ENCODE results near the gene EEF1AKMT2. TPM values are rescaled to one million over a fixed set of nuclear protein-coding genes. Genes with fewer than 3 reads are reported as not detected.
"Not testable (repeated sequence)": the region's sequence is repeated elsewhere in the genome, so short reads cannot be mapped to it uniquely, and the experiment has no call there.

EEF1AKMT2 gene
- total RNA-seq, 2 donors from 2014 or later = 2.6 to 14.3 TPM

DNA sequence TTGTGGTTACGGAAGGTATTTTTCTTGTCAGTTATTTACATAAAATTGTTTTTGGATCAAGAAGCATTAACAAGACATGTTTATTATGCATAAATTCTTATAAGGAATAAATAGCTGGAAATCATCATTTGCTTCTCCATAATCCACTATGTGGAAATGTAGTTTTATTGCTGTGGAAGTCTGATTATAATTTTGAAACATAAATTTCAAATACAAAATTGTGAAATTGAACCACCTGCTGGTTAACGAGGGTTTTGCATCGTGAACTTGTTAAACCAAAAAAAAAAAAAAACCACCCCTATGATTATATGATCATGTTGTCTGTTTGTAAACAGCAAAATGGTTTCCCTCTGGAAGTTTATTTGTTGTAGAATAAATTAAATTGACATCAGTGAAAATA, 35.8 kb upstream of the EEF1AKMT2 start:
- 47 to 51% methylated on average over 3 of the region's 3 CpGs for WGBS, 2 donors
- H3K4me3 ChIP-seq = no peak overlapping the region
- H3K27ac ChIP-seq = no peak overlapping the region
- no peaks in the 10 kb centered on the region for H3K27me3 ChIP-seq
- intact Hi-C loops (cut with DNase I) = loop anchor here (10.0 kb wide), 1 partner anchor 303 kb away; no protein-coding TSS in a partner anchor
- no peaks in the 10 kb centered on the region for H3K4me1 ChIP-seq
- H3K9me3 ChIP-seq = no peaks in the 10 kb centered on the region
- no peak for DNase-seq
- TF ChIP-seq POLR2A (IDR thresholded peaks at IDR 0.05) = no peak
- TF ChIP-seq, protein P1, sequence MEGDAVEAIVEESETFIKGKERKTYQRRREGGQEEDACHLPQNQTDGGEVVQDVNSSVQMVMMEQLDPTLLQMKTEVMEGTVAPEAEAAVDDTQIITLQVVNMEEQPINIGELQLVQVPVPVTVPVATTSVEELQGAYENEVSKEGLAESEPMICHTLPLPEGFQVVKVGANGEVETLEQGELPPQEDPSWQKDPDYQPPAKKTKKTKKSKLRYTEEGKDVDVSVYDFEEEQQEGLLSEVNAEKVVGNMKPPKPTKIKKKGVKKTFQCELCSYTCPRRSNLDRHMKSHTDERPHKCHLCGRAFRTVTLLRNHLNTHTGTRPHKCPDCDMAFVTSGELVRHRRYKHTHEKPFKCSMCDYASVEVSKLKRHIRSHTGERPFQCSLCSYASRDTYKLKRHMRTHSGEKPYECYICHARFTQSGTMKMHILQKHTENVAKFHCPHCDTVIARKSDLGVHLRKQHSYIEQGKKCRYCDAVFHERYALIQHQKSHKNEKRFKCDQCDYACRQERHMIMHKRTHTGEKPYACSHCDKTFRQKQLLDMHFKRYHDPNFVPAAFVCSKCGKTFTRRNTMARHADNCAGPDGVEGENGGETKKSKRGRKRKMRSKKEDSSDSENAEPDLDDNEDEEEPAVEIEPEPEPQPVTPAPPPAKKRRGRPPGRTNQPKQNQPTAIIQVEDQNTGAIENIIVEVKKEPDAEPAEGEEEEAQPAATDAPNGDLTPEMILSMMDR (IDR thresholded peaks at IDR 0.05) = peak; percentile 10 to 64 (median 41)
- peaks cover 11 to 24% of the 10 kb centered on the region in 2 donors for H3K36me3 ChIP-seq (replicated peaks in 1 of 2; ENCODE audit: insufficient read depth in 1 of 2, low read depth in 2 of 2)
- ATAC-seq = no peak

DNA sequence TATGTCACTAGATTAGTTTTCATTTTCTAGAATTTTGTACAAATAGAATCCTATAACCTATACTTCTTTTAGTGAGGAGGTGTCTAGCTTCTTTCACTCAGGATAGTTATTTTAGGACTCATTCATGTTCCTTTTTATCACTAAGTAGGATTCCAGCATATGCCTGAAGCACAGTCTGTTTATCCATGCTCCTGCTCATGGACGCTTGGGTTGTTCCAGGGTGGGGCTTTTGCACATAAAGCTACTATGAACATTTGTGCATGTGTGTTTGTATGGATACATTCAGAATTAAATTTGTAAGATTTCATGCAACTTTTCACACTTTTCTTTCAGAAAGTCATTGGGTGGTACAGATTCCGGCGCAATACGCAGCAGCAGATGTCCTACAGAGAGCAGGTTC, 34.6 kb upstream of the EEF1AKMT2 start:
- Histone ChIP-seq H3K9me3 (no peaks in the 10 kb centered on the region), H3K27ac (no peak overlapping the region), H3K27me3 (no peaks in the 10 kb centered on the region), H3K36me3 (replicated peaks in 1 of 2; ENCODE audit: insufficient read depth in 1 of 2, low read depth in 2 of 2) (peaks cover 11 to 20% of the 10 kb centered on the region in 2 donors), H3K4me1 (no peaks in the 10 kb centered on the region), H3K4me3 (no peak overlapping the region)
- no peak for ATAC-seq
- WGBS, 2 donors = 93 to 96% methylated on average over 4 of the region's 4 CpGs
- intact Hi-C loops (cut with DNase I) = loop anchor here (10.0 kb wide), 1 partner anchor 301 kb away; no protein-coding TSS in a partner anchor
- DNase-seq = no peak
- TF ChIP-seq POLR2A (IDR thresholded peaks at IDR 0.05) = no peak
- TF ChIP-seq, protein P1 (IDR thresholded peaks at IDR 0.05) = no peak

DNA sequence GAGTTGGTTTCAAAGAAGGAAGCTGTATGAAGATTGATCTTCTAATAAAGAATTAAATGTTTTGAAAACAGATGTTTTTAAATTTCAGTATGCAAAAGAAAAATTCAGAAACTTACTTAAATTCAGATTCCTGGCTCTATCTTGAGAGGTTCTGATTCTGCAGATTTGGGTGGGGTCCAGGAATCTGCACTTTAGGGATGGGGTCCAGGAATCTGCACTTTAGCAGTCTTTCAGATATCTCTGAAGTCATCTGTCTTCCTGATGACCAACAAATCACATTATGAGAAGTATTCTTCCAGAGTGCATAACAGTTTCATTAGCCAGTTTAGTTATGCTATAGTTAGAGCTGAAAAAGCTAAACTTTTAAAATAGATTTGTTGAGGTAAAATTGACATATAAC, 34.0 kb upstream of the EEF1AKMT2 start:
- DNase-seq (no peak), ATAC-seq (no peak)
- Histone ChIP-seq H3K9me3 (no peaks in the 10 kb centered on the region), H3K4me3 (no peak overlapping the region), H3K36me3 (replicated peaks in 1 of 2; ENCODE audit: insufficient read depth in 1 of 2, low read depth in 2 of 2) (peaks cover 11 to 16% of the 10 kb centered on the region in 2 donors), H3K27ac (no peak overlapping the region), H3K27me3 (no peaks in the 10 kb centered on the region), H3K4me1 (no peaks in the 10 kb centered on the region)
- intact Hi-C loops (cut with DNase I) = loop anchor here (10.0 kb wide), 1 partner anchor 301 kb away; no protein-coding TSS in a partner anchor
- TF ChIP-seq POLR2A (IDR thresholded peaks at IDR 0.05) = no peak
- TF ChIP-seq, protein P1 (IDR thresholded peaks at IDR 0.05) = no peak

DNA sequence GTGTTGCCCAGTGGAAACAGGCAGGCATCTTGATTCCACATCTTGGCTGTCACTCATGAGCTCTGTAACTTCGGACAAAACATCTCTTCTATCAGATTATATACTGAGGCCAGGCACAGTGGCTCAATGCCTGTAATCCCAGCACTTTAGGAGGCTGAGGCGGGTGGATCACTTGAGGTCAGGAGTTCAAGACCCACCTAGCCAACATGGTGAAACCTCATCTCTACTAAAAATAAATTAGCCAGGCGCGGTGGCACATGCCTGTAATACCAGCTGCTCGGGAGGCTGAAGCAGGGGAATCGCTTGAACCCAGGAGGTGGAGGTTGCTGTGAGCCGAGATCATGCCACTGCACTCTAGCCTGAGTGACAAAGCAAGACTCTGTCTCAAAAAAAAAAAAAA, 33.2 kb upstream of the EEF1AKMT2 start:
- DNase-seq, H3K27me3 ChIP-seq, H3K4me3 ChIP-seq, H3K4me1 ChIP-seq, ATAC-seq, H3K9me3 ChIP-seq, H3K27ac ChIP-seq: not testable (repeated sequence)
- 91 to 95% methylated on average over 7 of the region's 7 CpGs for WGBS, 2 donors
- intact Hi-C loops (cut with DNase I) = loop anchor here (10.0 kb wide), 1 partner anchor 300 kb away; no protein-coding TSS in a partner anchor
- peaks cover 11 to 16% of the 10 kb centered on the region in 2 donors for H3K36me3 ChIP-seq (replicated peaks in 1 of 2; ENCODE audit: insufficient read depth in 1 of 2, low read depth in 2 of 2)

DNA sequence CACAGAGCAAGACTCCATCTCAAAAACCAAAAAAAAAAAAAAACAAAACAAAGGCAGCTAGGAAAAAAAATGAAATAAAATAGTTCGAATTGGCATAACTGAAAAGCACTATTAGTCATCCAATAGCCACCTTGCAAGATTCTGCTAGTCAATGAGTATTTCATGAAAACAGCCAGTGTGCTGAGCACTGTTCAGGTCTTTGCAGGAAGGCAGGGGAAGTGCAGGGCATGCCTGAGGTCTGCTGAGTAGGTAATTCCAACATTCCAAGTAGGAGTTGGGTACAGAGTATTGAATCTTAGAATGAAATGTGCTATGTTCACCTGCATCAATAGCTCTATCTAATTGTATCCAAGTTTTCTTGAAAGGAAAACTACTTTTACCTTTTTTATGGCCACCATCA, 32.8 kb upstream of the EEF1AKMT2 start:
- Histone ChIP-seq H3K27ac (no peak overlapping the region), H3K27me3 (no peaks in the 10 kb centered on the region), H3K4me3 (no peak overlapping the region), H3K9me3 (no peaks in the 10 kb centered on the region), H3K36me3 (replicated peaks in 1 of 2; ENCODE audit: insufficient read depth in 1 of 2, low read depth in 2 of 2) (peaks cover 8 to 11% of the 10 kb centered on the region in 2 donors), H3K4me1 (no peaks in the 10 kb centered on the region)
- intact Hi-C loops (cut with DNase I) = loop anchor here (10.0 kb wide), 1 partner anchor 300 kb away; no protein-coding TSS in a partner anchor
- WGBS, 2 donors = 86 to 88% methylated on average over 1 of the region's 1 CpG
- ATAC-seq (no peak), DNase-seq (no peak)
- TF ChIP-seq POLR2A (IDR thresholded peaks at IDR 0.05) = no peak
- TF ChIP-seq, protein P1 (IDR thresholded peaks at IDR 0.05) = no peak
